GM18499 (cell line): ENCODE data around the gene RALGAPA2.
"Not testable (repeated sequence)": the region's sequence is repeated elsewhere in the genome, so short reads cannot be mapped to it uniquely, and the experiment has no call there.

ENCODE experiments used
- ATAC-seq: cut with Tn5 transposase; IDR thresholded peaks from one replicate; pipeline ENCODE4 v1.9.1; 2021; ENCODE audit warnings: moderate number of reproducible peaks; ENCODE audit not compliant: insufficient read depth, unreplicated experiment

RALGAPA2 gene

GRCh38 chr20:20548527-20549266 is 163.7 kb downstream of the RALGAPA2 start:
- no peak for ATAC-seq

- no peak for ATAC-seq
Measured at GRCh38 chr20:20547876-20548266, 164.6 kb downstream of the RALGAPA2 start.

GRCh38 chr20:20547221-20547875 is 165.1 kb downstream of the RALGAPA2 start:
- ATAC-seq: no peak

- ATAC-seq: no peak
Measured at GRCh38 chr20:20546402-20546801, 166.0 kb downstream of the RALGAPA2 start.

GRCh38 chr20:20543348-20543747 is 169.1 kb downstream of the RALGAPA2 start:
- ATAC-seq: not testable (repeated sequence)

GRCh38 chr20:20536240-20536933 is 176.1 kb downstream of the RALGAPA2 start:
- no peak for ATAC-seq

- ATAC-seq: no peak
Measured at GRCh38 chr20:20535051-20535450, 177.4 kb downstream of the RALGAPA2 start.

- ATAC-seq: no peak
Measured at GRCh38 chr20:20531283-20531682, 181.2 kb downstream of the RALGAPA2 start.

- ATAC-seq: no peak
Measured at GRCh38 chr20:20530428-20531151, 181.9 kb downstream of the RALGAPA2 start.

GRCh38 chr20:20529597-20529996 is 182.8 kb downstream of the RALGAPA2 start:
- no peak for ATAC-seq

GRCh38 chr20:20528861-20529260 is 183.6 kb downstream of the RALGAPA2 start:
- no peak for ATAC-seq

- no peak for ATAC-seq
Measured at GRCh38 chr20:20527661-20528060, 184.8 kb downstream of the RALGAPA2 start.

- ATAC-seq: no peak
Measured at GRCh38 chr20:20525756-20526155, 186.7 kb downstream of the RALGAPA2 start.

- no peak for ATAC-seq
Measured at GRCh38 chr20:20525214-20525613, 187.2 kb downstream of the RALGAPA2 start.

GRCh38 chr20:20524756-20525155 is 187.7 kb downstream of the RALGAPA2 start:
- ATAC-seq: no peak

- ATAC-seq: no peak
Measured at GRCh38 chr20:20521736-20522135, 190.7 kb downstream of the RALGAPA2 start.

GRCh38 chr20:20520776-20521175 is 191.7 kb downstream of the RALGAPA2 start:
- ATAC-seq: no peak

GRCh38 chr20:20519269-20519668 is 193.2 kb downstream of the RALGAPA2 start:
- no peak for ATAC-seq

- ATAC-seq: no peak
Measured at GRCh38 chr20:20518263-20518662, 194.2 kb downstream of the RALGAPA2 start.

GRCh38 chr20:20517296-20517695 is 195.1 kb downstream of the RALGAPA2 start:
- ATAC-seq: no peak

GRCh38 chr20:20513720-20514119 is 198.7 kb downstream of the RALGAPA2 start:
- no peak for ATAC-seq
